ENCODE data around the gene CALD1.

DNA sequence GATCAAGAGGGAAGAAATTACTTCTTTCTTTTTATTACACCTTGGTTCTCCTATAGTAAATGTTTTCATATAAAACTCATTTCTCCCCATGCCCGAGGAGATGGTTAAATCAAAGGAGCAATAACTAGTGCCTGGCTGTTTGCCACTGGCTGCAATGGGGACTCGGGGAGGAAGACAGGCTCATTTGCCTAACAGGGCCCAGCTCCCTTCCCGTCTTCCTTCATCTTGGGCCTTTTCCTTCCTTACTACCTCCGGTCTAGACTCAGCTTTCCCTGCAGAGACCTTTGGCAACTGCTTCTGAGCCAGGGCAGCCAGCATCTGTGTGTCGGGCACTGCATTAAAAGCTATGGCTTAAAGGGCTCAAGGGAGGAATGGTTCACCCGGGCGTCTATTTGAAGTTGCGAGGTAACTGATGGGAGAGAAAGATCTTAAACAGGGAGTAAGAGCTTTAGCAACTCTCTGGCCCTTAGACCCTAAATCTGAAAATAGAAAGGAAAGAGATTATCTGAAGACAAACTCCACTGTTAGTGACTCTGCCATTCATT is 63.5 kb downstream of the CALD1 start:
- TF ChIP-seq POLR2AphosphoS5 (IDR thresholded peaks at IDR 0.05), result no peak
- no peak for TF ChIP-seq RAD21 (conservative IDR thresholded peaks at IDR 0.05)
- TF ChIP-seq, protein P1, sequence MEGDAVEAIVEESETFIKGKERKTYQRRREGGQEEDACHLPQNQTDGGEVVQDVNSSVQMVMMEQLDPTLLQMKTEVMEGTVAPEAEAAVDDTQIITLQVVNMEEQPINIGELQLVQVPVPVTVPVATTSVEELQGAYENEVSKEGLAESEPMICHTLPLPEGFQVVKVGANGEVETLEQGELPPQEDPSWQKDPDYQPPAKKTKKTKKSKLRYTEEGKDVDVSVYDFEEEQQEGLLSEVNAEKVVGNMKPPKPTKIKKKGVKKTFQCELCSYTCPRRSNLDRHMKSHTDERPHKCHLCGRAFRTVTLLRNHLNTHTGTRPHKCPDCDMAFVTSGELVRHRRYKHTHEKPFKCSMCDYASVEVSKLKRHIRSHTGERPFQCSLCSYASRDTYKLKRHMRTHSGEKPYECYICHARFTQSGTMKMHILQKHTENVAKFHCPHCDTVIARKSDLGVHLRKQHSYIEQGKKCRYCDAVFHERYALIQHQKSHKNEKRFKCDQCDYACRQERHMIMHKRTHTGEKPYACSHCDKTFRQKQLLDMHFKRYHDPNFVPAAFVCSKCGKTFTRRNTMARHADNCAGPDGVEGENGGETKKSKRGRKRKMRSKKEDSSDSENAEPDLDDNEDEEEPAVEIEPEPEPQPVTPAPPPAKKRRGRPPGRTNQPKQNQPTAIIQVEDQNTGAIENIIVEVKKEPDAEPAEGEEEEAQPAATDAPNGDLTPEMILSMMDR (IDR thresholded peaks at IDR 0.05; ENCODE audit: poor library complexity, severe bottlenecking), result no peak
- TF ChIP-seq EZH2 (IDR thresholded peaks at IDR 0.05; ENCODE audit: borderline replicate concordance, insufficient read depth, low read length, poor library complexity, severe bottlenecking), result no peak
- TF ChIP-seq EP300 (conservative IDR thresholded peaks at IDR 0.05; ENCODE audit: poor library complexity, severe bottlenecking), result no peak
- TF ChIP-seq MXI1 (conservative IDR thresholded peaks at IDR 0.05; ENCODE audit: poor library complexity, severe bottlenecking), result no peak
- TF ChIP-seq, protein P2, sequence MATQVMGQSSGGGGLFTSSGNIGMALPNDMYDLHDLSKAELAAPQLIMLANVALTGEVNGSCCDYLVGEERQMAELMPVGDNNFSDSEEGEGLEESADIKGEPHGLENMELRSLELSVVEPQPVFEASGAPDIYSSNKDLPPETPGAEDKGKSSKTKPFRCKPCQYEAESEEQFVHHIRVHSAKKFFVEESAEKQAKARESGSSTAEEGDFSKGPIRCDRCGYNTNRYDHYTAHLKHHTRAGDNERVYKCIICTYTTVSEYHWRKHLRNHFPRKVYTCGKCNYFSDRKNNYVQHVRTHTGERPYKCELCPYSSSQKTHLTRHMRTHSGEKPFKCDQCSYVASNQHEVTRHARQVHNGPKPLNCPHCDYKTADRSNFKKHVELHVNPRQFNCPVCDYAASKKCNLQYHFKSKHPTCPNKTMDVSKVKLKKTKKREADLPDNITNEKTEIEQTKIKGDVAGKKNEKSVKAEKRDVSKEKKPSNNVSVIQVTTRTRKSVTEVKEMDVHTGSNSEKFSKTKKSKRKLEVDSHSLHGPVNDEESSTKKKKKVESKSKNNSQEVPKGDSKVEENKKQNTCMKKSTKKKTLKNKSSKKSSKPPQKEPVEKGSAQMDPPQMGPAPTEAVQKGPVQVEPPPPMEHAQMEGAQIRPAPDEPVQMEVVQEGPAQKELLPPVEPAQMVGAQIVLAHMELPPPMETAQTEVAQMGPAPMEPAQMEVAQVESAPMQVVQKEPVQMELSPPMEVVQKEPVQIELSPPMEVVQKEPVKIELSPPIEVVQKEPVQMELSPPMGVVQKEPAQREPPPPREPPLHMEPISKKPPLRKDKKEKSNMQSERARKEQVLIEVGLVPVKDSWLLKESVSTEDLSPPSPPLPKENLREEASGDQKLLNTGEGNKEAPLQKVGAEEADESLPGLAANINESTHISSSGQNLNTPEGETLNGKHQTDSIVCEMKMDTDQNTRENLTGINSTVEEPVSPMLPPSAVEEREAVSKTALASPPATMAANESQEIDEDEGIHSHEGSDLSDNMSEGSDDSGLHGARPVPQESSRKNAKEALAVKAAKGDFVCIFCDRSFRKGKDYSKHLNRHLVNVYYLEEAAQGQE (IDR thresholded peaks at IDR 0.05; ENCODE audit: borderline replicate concordance), result no peak
- no peak for TF ChIP-seq TAF1 (IDR thresholded peaks at IDR 0.05; ENCODE audit: low read depth)
- TF ChIP-seq SMC3 (conservative IDR thresholded peaks at IDR 0.05; ENCODE audit: poor library complexity), result no peak
